ENCODE data around the gene TMEM209. TPM values are rescaled to one million over a fixed set of nuclear protein-coding genes. Genes with fewer than 3 reads are reported as not detected.

TMEM209 gene
- total RNA-seq, 1 experiment from 2014 or later = 30.8 TPM

DNA sequence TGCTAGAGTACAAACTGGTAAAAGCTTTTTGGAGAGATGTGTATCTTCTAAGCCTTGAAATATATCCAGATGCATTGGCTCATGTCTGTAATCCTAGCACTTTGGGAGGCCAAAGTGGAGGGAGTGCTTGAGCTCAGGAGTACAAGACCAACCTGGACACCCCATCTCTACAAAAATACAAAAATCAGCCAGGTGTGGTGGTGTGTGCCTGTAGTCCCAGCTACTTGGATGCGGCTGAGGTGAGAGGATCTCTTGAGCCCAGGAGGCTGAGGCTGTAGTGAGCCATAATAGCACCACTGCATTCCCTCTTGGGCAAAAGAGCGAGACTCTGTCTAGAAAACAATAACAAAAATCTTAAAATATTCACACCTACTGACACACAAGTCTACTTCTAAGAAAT lies 25.6 kb downstream of the TMEM209 start:
- Histone ChIP-seq H3K36me3 (ENCODE audit: low read depth) (peaks cover 36% of the 10 kb centered on the region), H3K79me2 (ENCODE audit: low read depth) (no peaks in the 10 kb centered on the region), H3K9me2 (ENCODE audit: insufficient read depth) (no peaks in the 10 kb centered on the region), H3K27me3 (ENCODE audit: insufficient read depth, low read depth) (no peaks in the 10 kb centered on the region), H3K9me3 (ENCODE audit: insufficient read depth, low read depth) (no peaks in the 10 kb centered on the region), H4K20me1 (ENCODE audit: insufficient read depth) (no peaks in the 10 kb centered on the region), H3K4me3 (no peak overlapping the region), H3K4me1 (replicated peaks; ENCODE audit: insufficient read depth) (no peaks in the 10 kb centered on the region), H2AFZ (no peak overlapping the region), H3K4me2 (no peak overlapping the region), H3K27ac (no peak overlapping the region), H3F3A (ENCODE audit: insufficient read depth, low read depth) (no peaks in the 10 kb centered on the region)
- TF ChIP-seq, protein P1, sequence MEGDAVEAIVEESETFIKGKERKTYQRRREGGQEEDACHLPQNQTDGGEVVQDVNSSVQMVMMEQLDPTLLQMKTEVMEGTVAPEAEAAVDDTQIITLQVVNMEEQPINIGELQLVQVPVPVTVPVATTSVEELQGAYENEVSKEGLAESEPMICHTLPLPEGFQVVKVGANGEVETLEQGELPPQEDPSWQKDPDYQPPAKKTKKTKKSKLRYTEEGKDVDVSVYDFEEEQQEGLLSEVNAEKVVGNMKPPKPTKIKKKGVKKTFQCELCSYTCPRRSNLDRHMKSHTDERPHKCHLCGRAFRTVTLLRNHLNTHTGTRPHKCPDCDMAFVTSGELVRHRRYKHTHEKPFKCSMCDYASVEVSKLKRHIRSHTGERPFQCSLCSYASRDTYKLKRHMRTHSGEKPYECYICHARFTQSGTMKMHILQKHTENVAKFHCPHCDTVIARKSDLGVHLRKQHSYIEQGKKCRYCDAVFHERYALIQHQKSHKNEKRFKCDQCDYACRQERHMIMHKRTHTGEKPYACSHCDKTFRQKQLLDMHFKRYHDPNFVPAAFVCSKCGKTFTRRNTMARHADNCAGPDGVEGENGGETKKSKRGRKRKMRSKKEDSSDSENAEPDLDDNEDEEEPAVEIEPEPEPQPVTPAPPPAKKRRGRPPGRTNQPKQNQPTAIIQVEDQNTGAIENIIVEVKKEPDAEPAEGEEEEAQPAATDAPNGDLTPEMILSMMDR (conservative IDR thresholded peaks at IDR 0.05) = no peak
- TF ChIP-seq EZH2 (IDR thresholded peaks at IDR 0.05; ENCODE audit: low read depth) = no peak
- DNase-seq = no peak
- POLR2A ChIA-PET (ENCODE audit: unreplicated experiment) = no interaction called here
- intact Hi-C loops (cut with micrococcal nuclease; ENCODE audit: unreplicated experiment) = loop anchor here (5.0 kb wide), 1 partner anchor 383 kb away; no protein-coding TSS in a partner anchor
- CTCF ChIA-PET = no interaction called here
- no TSS peak for BruUV-seq (replicated peaks)

DNA sequence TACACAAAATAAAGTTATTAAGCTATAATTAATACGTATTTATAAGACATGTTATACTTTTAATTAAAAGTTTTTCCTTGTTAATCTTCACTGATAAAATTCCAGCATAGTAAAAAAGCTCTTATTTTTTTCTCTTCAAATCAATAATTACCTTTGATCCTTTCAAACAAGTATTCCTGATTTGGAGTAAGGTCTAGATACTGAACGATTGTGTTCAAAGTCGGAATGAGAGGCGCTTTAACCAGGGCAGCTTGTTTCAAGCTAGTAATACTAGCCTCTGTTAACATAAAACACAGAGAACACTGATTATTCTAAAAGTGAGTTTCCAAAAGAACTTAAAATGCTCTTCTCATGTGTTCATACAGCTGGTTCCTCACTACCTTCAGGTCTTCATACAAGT lies 27.0 kb downstream of the TMEM209 start:
- Histone ChIP-seq H3K9me3 (ENCODE audit: insufficient read depth, low read depth) (no peaks in the 10 kb centered on the region), H3K4me2 (no peak overlapping the region), H3K79me2 (ENCODE audit: low read depth) (no peaks in the 10 kb centered on the region), H3K27me3 (ENCODE audit: insufficient read depth, low read depth) (no peaks in the 10 kb centered on the region), H3F3A (ENCODE audit: insufficient read depth, low read depth) (no peaks in the 10 kb centered on the region), H3K9me2 (ENCODE audit: insufficient read depth) (no peaks in the 10 kb centered on the region), H3K36me3 (ENCODE audit: low read depth) (peaks cover 28% of the 10 kb centered on the region), H3K27ac (no peak overlapping the region), H4K20me1 (ENCODE audit: insufficient read depth) (no peaks in the 10 kb centered on the region), H3K4me1 (replicated peaks; ENCODE audit: insufficient read depth) (no peaks in the 10 kb centered on the region), H3K4me3 (no peak overlapping the region), H2AFZ (no peak overlapping the region)
- CTCF ChIA-PET = no interaction called here
- POLR2A ChIA-PET (ENCODE audit: unreplicated experiment) = no interaction called here
- DNase-seq = no peak
- TF ChIP-seq, protein P1 (conservative IDR thresholded peaks at IDR 0.05) = no peak
- TF ChIP-seq EZH2 (IDR thresholded peaks at IDR 0.05; ENCODE audit: low read depth) = no peak
- intact Hi-C loops (cut with micrococcal nuclease; ENCODE audit: unreplicated experiment) = no loop called here
- no TSS peak for BruUV-seq (replicated peaks)

DNA sequence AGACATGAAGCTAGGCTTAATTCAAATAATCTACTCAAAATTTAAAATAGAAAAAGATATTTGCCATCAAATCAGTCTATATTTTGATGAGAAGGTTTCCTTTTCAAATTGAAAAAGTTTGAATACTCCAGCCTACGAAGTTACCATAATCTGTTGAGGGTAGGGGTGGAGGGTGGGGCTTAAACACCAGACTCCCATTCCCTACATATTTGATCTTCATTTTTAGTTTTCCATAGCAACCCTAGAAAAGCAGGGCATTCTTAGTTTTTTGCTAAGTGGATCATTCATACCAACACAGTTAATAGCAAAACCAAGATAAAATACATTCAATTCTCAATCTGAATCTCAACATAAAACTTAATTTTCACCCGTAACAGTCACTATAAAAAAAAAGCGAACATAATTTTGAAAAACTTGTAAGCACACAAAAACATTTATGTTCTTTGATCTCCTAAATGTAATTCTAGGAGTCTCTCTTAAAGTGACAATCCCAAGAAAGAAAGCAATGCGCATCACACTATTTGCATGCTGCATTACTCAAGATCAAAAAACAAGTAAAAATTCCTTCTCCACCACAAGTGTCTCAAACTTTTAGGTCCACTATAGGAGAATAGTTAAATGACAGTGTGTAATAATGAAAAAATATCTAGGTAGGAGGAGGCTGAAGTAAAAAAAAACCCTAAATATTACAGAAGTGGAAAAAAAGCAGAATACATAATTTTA lies 30.8 kb downstream of the TMEM209 start:
- H3K27ac ChIP-seq = no peak overlapping the region
- H3K4me2 ChIP-seq = no peak overlapping the region
- no peak for TF ChIP-seq EZH2 (IDR thresholded peaks at IDR 0.05; ENCODE audit: low read depth)
- TF ChIP-seq, protein P1 (conservative IDR thresholded peaks at IDR 0.05) = no peak
- no peaks in the 10 kb centered on the region for H3K27me3 ChIP-seq (ENCODE audit: insufficient read depth, low read depth)
- no peaks in the 10 kb centered on the region for H3K4me1 ChIP-seq (replicated peaks; ENCODE audit: insufficient read depth)
- no peaks in the 10 kb centered on the region for H3K9me3 ChIP-seq (ENCODE audit: insufficient read depth, low read depth)
- H3F3A ChIP-seq (ENCODE audit: insufficient read depth, low read depth) = no peaks in the 10 kb centered on the region
- no peaks in the 10 kb centered on the region for H3K9me2 ChIP-seq (ENCODE audit: insufficient read depth)
- H2AFZ ChIP-seq = no peak overlapping the region
- intact Hi-C loops (cut with micrococcal nuclease; ENCODE audit: unreplicated experiment) = no loop called here
- no TSS peak for BruUV-seq (replicated peaks)
- no peaks in the 10 kb centered on the region for H3K79me2 ChIP-seq (ENCODE audit: low read depth)
- ChIA-PET POLR2A (ENCODE audit: unreplicated experiment) (no interaction called here), CTCF (no interaction called here)
- no peak for DNase-seq
- no peaks in the 10 kb centered on the region for H4K20me1 ChIP-seq (ENCODE audit: insufficient read depth)
- peaks cover 29% of the 10 kb centered on the region for H3K36me3 ChIP-seq (ENCODE audit: low read depth)
- no peak overlapping the region for H3K4me3 ChIP-seq
